GM12872 (cell line): ENCODE measurements around the gene DYNLT3.

Source experiments
- TF ChIP-seq, protein P1 (sequence below): IDR thresholded peaks from 3 replicates; pipeline ENCODE4 v1.5.1; 2011; ENCODE audit warnings: low read depth, mild to moderate bottlenecking, low read length, moderate library complexity; ENCODE audit not compliant: insufficient read depth

DYNLT3 gene, protein sequence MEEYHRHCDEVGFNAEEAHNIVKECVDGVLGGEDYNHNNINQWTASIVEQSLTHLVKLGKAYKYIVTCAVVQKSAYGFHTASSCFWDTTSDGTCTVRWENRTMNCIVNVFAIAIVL

DNA sequence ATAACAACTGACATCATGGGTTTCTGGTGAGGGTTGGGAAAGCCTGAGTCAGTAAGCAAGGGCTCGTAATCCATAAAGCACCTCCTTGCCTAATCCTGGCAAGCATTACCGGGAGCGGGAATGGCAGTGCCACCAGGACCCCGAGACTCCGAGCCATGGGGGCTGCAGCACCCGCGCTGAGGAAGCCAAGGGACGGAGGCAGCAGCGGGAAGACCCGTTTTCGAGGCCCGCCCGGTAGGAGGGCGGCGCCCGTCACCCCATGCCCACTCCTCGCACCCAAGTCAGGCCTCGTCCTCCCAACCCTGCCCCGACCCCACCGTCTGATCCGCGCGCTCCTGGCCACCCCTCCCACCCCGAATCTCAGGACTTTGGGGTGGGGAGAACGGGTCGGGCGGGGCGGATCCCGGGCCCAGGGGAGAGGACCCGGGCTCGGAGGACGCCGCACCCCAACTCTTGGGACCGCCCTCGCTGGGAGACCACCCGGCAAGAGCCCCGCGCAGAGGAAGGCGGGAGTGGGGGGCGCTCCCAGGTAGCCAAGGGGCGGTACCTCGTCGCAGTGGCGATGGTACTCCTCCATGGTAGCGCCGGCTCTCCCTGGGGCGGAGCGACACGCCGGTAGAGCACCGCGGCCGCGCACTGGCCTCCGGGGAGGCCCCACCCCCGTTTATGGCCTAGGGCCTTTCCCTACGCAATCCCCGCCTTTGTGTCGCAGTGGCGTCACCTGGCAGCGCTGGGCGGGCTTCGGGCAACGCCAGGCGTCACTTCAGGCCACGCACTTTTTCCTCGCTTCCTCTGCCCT lies at the start of gene DYNLT3:
TSS of gene DYNLT3 (minus strand) at position 638 of the 799 bp plus-strand sequence. CDS start at position 577, 61 bp downstream.
- TF ChIP-seq, protein P1, sequence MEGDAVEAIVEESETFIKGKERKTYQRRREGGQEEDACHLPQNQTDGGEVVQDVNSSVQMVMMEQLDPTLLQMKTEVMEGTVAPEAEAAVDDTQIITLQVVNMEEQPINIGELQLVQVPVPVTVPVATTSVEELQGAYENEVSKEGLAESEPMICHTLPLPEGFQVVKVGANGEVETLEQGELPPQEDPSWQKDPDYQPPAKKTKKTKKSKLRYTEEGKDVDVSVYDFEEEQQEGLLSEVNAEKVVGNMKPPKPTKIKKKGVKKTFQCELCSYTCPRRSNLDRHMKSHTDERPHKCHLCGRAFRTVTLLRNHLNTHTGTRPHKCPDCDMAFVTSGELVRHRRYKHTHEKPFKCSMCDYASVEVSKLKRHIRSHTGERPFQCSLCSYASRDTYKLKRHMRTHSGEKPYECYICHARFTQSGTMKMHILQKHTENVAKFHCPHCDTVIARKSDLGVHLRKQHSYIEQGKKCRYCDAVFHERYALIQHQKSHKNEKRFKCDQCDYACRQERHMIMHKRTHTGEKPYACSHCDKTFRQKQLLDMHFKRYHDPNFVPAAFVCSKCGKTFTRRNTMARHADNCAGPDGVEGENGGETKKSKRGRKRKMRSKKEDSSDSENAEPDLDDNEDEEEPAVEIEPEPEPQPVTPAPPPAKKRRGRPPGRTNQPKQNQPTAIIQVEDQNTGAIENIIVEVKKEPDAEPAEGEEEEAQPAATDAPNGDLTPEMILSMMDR, result no peak

DNA sequence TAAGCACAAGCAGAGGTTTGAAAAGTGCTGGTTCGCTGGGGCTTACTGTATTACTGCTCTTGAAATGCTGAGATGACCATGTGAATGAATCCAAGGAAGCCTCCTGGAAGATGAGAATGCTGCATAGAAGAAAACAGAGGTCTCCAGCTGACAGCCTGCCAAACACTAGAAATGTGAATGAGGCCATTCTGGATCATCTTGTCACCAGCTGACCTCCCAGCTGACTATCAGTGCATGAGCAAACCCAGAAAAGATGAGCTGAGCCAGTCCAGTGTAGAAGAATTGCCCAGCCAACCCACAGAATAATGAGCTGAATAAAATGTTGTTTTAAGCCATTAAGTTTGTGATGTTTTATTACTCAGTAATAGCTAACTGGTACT lies 49.1 kb upstream of the DYNLT3 start:
- TF ChIP-seq, protein P1, result no peak

DNA sequence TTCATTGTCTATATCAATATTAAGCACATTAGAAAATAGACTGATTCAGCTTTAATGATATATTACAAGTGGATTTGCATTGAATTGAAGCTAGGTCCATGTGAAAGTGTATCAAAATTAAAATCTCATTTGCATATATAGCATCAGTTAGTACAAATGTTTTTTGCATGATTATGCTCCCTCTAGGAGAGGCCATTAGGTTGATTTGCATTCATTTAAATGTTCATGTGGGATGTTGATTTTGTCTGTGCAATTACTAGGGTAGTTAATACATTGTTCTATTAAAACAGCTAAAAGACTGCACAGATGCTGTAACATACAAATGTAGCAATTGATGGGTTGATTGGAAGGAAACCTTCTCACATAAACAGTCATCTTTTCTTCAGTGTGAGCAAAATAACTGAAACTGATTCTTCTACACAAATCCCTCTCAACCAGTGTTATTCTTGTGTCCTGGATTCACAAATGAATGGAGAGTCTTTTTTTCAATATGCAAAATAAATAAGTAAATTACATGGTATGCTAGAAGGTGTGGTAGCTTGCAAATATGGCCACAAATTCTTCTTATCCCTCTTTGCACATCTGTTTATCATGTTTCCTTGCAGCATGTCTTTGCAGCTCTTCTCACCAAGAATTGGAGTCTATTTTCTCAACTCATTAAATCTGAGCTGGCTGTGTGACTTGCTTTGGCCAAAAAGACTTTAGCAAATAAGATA lies 48.6 kb upstream of the DYNLT3 start:
- TF ChIP-seq, protein P1, result no peak

DNA sequence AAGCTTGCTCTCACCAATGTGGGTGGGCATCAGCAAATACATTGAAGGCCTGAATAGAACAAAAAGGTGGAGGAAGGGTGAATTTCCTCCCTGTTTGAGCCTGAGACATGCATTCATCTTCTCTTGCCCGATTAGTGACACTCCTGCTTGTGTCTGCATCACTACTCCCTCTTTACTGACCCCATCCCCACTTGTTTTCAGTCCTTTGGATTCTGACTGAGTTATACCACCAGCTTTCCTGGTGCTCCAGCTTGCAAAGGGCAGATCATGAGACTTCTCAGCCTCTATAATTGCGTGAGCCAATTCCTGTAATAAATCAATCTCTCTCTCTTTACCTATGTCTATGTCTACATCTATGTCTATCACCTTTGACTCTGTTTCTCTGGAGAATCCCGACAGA lies 47.4 kb upstream of the DYNLT3 start:
- TF ChIP-seq, protein P1, result no peak

DNA sequence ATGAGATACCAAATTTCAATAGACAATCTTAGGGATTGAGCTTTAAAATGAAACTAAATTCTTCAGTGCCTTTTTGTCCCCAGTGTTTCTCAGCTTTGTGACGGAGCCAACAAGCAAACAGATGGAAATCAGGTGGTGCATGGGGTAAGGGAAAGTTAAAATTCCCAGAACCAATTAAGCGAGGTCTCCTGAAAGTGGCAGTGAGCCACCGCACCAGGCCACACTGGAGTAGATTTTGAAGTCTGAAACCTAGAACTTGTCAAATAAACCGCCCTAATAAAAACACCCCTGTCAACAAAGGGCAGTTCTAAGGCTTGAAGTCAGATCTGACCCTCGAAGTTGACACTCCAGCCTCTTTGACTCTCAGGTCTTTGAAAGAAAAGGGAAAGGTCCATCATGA lies 40.6 kb upstream of the DYNLT3 start:
- TF ChIP-seq, protein P1, result no peak

DNA sequence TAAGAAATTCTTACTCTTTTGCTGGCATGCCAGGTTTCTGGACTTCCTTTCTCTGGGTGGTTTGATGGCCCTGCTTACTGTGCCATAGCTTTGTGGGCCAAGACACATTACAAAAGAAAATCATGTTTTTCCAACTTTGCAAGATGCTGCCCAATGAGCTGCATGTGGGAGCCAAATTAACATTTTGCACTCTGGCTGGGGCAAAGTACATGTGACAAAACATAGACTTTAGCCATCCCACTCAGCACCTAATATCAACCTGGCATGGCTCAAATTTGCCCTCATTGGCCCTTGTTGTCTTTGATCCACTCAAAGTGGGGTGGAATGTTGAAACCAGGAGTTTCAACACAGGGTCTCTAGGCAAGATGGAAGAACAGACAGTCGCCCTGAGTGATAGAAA lies 40.0 kb upstream of the DYNLT3 start:
- TF ChIP-seq, protein P1, result no peak

DNA sequence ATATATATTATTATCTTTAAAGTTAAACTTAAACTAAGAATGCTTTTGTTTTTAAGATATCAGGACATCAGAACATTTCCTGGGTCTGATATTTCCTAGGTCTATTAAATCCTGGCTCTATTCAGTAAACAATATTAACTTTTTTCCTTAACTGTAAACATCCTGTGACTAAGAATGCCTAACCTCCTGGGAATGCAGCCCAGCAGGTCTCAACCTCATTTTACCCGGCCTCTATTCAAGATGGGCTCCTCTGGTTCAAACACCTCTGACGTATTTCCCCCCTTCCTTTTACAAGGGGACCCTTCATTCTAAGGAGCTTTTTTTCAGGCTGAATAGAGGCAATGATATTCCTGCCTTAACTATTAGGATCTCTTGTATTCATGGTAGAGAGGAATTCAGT lies 35.8 kb upstream of the DYNLT3 start:
- TF ChIP-seq, protein P1, result no peak
